HG03469 (cell line): ENCODE data around the gene RTTN.

Experiments used
- ATAC-seq: cut with Tn5 transposase; IDR thresholded peaks from one replicate; pipeline ENCODE4 v1.9.1; 2021; ENCODE audit warnings: mild to moderate bottlenecking, moderate library complexity, moderate number of reproducible peaks; ENCODE audit not compliant: unreplicated experiment

Gene RTTN

GRCh38 chr18:70030728-70031127 lies 174.8 kb downstream of the RTTN start:
- no peak for ATAC-seq

- ATAC-seq: peak; percentile 27
Observed at GRCh38 chr18:70029163-70029562, 176.3 kb downstream of the RTTN start.

GRCh38 chr18:70028734-70029133 lies 176.8 kb downstream of the RTTN start:
- ATAC-seq: peak; percentile 79

GRCh38 chr18:70028084-70028483 lies 177.4 kb downstream of the RTTN start:
- ATAC-seq: no peak

- ATAC-seq: no peak
Observed at GRCh38 chr18:70025580-70025979, 179.9 kb downstream of the RTTN start.

- no peak for ATAC-seq
Observed at GRCh38 chr18:70024829-70025228, 180.7 kb downstream of the RTTN start.

GRCh38 chr18:70024093-70024492 lies 181.4 kb downstream of the RTTN start:
- ATAC-seq: no peak

GRCh38 chr18:70022636-70023035 lies 182.9 kb downstream of the RTTN start:
- no peak for ATAC-seq

GRCh38 chr18:70021498-70021897 lies 184.0 kb downstream of the RTTN start:
- ATAC-seq: no peak

GRCh38 chr18:70021043-70021442 lies 184.4 kb downstream of the RTTN start:
- ATAC-seq: no peak

GRCh38 chr18:70019991-70020390 lies 185.5 kb downstream of the RTTN start:
- no peak for ATAC-seq

- no peak for ATAC-seq
Observed at GRCh38 chr18:70019136-70019535, 186.4 kb downstream of the RTTN start.

GRCh38 chr18:70015127-70015526 lies 190.4 kb downstream of the RTTN start:
- ATAC-seq: no peak

GRCh38 chr18:70005580-70005979 lies 199.9 kb downstream of the RTTN start:
- no peak for ATAC-seq

- ATAC-seq: no peak
Observed at GRCh38 chr18:70004696-70005095, 200.8 kb downstream of the RTTN start.

- no peak for ATAC-seq
Observed at GRCh38 chr18:69999656-70000055, 205.8 kb downstream of the RTTN start.

GRCh38 chr18:69998523-69998987 lies 206.9 kb downstream of the RTTN start:
- ATAC-seq: no peak

- no peak for ATAC-seq
Observed at GRCh38 chr18:69996951-69997798, 208.3 kb downstream of the RTTN start.

GRCh38 chr18:69996417-69996816 lies 209.1 kb downstream of the RTTN start:
- no peak for ATAC-seq

GRCh38 chr18:69995774-69996173 lies 209.7 kb downstream of the RTTN start:
- no peak for ATAC-seq

GRCh38 chr18:69992776-69993175 lies 212.7 kb downstream of the RTTN start:
- ATAC-seq: no peak

- ATAC-seq: no peak
Observed at GRCh38 chr18:69987870-69988269, 217.6 kb downstream of the RTTN start.

- no peak for ATAC-seq
Observed at GRCh38 chr18:69985239-69985638, 220.2 kb downstream of the RTTN start.
